Stimulated activated CD8-positive, alpha-beta memory T cell treated with anti-CD3 and anti-CD28 coated beads, Interleukin-15, amount 100 ng/mL, for 1 hour (primary cell): ENCODE results near the gene CATSPERE.

Experiments
- DNase-seq: peaks from one replicate; pipeline ENCODE4 v3.0.0-alpha.2; 2020; ENCODE audit warnings: low read depth

Gene CATSPERE

DNA sequence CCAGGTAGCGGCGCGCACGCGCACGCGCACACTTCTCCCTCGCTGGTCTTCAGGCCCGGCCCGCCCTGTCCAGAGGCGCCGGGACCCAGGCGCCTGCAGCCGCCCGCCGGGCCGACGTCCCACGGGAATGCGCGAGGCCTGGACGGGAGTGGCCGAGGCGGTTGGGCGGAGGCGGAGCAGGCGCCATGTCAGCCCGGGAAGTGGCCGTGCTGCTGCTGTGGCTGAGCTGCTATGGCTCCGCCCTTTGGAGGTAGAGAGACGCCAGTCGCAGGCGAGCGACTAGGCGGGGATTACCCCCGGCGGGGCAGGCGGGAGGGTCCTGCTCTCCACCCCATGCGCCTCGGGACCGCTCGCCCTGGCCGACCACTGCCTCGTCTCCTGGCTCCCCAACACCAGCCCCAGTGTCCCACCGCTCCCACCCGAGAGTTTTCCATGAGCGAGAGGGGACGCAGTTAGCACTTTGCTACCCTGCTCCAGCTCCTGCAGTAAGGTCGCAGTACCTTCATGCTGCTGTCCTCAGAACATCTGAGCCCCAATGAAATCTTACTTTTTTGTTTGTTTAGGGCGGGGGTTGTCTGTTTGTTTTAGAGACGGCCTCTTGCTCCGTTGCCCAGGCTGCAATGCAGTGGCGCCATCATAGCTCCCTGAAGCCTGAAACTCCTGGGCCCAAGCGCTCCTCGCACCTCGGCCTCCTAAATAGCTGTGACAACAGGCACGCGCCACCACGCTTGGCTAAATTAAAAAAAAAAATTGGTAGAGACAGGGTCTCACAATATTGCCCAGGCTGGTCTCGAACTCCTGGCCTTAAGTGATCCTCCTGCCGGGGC lies at the start of gene CATSPERE:
Gene CATSPERE (plus strand): TSS at position 29 of the 827 bp plus-strand sequence. CDS start 157 bp downstream, at position 186.
- peak; percentile 51 for DNase-seq

DNA sequence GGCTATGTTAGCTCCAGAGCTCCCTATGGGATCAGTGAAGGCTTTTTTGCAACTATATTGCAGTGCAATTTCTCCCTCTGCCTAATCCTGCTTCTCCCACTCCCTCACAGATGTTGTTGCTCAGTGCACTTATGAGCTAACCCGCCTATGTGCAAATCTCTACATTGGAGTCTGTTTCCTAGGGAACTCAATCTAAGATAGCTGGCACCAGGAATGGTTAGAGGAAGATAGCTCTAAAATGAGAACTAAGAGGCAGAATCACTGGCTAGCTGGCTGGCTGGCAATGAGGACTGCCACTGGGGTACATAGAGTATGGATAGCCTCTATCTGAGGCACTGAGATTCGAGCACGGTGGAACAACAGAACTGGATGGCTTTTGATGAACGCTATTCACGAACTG lies 48.9 kb upstream of the CATSPERE start:
- DNase-seq: no peak

DNA sequence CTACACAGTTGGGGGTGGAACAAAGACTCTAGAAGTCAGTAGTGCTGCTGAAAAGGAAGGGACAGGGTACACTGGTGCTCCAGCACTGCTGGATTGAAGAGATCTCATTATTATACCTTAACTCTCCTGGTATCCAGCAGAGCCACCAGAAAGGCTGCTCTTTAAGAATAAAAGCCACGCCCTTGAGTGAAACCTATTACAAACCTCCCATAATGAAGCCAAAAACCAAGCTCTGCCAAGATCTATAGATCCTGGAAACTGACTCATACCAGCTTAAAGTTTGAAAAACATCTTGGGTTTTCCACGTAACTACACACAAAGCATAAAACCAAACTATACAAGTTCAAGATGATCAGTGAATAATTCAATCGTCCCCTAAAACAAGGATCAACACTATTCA lies 47.3 kb upstream of the CATSPERE start:
- no peak for DNase-seq

DNA sequence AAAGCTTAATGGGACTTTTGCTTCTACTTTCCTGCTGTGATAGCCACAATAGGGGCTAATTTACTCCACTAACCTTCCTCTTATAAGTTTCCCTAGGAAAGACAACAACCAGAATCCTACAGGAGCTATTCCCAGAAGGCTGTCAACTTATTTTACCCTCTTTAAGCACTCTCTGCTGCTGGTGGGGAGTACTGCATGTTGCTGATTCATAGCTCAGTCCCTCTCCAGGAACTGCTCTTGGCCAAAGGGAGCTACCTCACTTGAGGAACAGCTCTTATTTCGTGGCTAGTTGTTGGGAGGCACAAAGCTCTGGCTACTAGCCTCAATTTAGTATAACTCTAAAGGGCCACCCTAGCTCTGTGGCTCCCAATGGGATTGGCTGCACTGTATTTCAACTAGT lies 46.5 kb upstream of the CATSPERE start:
- no peak for DNase-seq

- DNase-seq: no peak
Observed at GRCh38 chr1:244419024-244419423, 42.0 kb upstream of the CATSPERE start.

GRCh38 chr1:244422174-244422573 lies 38.9 kb upstream of the CATSPERE start:
- no peak for DNase-seq

DNA sequence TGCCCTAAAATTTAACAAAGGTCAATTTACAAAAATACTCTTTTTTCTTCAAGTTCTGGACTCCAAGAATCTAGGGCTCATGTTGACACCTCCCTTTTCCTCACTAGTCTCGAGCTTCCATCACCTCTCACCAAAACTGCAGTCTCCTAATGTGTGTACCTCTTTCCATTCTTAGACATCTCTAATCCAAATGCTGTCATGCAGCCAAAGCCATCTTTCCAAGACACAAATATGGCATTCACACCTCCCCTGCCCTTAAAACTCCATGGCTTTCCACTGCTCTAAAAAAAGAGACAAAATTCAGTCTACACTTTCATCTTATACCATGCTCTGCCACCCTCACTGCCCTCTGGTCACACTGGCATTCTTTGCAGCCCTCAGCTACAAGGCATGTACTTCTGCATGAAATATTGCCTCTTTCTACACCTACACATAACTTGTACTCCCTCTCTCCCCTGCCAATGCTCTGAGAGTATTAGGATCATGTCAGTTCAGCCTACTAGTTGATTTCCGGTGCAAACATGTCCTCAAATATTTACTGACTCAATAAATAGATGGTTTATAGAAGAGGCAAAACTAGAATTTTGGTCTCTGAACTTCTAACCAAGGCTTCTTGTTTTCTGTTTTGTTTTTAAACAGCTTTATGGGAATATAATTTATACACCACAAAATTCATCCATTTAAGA lies 36.3 kb upstream of the CATSPERE start:
- DNase-seq: no peak

- no peak for DNase-seq
Observed at GRCh38 chr1:244427647-244428046, 33.4 kb upstream of the CATSPERE start.

DNA sequence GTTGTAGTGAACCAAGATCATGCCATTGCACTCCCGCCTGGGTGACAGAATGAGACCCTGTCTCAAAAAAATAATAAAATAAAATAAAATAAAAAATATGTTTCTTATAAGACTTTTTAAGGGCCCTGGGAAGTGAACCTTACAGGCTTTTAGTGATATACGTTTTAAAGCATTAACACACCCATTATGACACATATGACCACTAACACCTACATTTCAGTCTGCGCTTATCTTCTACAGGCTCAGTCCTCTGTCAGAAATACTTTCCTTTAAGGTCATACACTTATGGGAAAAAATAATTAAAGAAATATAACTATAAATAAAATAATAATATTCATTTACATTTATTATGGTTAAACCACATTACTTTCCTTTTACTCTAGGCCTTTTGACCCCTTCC lies 31.3 kb upstream of the CATSPERE start:
- DNase-seq: no peak

DNA sequence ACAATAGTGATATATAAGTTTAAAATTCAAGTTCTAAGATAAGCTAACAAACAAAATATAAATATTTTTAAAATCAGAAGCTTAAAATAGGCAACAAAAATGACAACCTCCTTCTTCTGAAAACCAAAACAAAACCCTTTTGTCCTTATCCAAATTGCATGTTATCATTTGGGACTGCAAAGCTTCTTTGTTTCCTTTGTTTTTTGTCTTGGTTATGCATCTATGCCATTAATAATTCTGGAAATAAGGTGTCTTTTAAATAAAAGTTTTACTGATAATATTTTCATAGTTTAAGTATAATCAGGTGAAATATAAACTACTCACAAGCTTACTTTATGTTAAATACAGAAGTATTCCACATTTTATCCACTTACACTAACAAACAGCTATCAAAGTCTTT lies 29.9 kb upstream of the CATSPERE start:
- DNase-seq: no peak

- no peak for DNase-seq
Observed at GRCh38 chr1:244435562-244436205, 25.4 kb upstream of the CATSPERE start.

DNA sequence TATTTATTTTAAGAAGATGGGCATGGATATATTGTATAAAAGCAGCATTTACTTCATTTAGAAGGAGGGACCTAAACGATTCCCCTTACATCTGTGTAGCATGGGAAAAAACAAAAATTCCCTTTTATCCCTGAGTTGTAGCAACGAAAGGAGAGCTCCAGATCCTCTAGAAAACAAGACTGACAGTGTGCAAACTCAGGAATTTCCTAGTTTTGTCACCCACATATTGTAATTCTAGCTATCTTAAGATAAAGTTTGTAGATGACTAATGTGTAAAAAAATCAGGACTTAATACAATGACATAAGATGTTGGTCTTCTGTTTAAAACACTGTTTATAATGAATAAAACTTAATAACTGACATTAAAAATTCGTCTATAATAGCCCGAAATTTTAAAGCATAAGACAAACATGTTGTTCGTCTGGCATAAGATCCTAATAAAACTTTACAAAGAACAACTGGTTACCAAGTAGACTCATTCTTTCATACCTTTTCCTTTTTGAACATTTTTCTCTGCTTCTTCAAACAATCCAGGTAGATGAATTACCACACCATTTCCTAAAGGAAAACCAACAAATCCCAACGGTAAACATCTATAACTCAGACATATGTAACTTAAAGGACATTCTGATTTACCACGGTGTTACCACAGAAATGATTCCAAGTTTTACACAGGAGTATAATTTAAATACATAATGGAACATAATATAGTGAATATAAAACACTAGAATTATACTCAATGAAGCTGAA lies 24.6 kb upstream of the CATSPERE start:
- DNase-seq: no peak

GRCh38 chr1:244437086-244437468 lies 24.0 kb upstream of the CATSPERE start:
- no peak for DNase-seq

GRCh38 chr1:244439391-244440032 lies 21.6 kb upstream of the CATSPERE start:
- no peak for DNase-seq

DNA sequence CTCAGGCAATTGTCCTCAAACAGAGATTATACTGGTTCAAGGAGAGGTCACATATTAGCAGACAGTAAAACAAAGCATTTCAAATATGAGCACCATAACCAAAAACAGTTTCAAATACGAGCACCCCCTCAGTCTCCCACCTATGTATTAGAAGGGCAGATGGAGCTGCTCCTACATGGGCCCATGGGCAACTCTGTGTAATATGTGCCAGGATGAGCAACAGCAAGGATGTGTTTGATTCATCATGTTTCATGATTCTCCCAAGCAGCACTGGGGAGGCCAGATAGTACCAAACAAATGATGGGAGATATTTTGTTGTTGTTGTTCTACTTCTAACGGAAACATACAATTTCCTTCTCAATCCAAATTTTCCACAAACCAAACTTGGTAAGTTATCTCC lies 18.2 kb upstream of the CATSPERE start:
- DNase-seq: no peak

DNA sequence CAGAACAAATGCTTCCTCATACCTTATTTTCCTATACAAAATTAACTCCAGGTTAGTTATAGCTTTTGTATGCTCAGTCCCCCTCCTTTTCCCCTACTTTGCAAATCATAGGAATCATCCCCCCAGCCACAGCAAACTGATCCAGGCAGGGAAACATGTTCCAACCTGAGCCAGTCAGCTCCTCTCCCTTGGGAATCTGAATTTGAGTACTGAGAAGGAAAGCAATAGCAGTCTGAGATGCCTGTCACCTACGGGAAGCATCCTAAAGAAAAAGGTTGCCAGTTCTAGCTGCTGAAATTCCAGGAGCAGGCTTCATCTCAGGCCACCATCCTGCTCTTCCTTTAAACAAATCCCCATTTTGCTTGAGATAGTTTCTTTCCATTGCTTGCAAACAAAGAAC lies 16.2 kb upstream of the CATSPERE start:
- no peak for DNase-seq

DNA sequence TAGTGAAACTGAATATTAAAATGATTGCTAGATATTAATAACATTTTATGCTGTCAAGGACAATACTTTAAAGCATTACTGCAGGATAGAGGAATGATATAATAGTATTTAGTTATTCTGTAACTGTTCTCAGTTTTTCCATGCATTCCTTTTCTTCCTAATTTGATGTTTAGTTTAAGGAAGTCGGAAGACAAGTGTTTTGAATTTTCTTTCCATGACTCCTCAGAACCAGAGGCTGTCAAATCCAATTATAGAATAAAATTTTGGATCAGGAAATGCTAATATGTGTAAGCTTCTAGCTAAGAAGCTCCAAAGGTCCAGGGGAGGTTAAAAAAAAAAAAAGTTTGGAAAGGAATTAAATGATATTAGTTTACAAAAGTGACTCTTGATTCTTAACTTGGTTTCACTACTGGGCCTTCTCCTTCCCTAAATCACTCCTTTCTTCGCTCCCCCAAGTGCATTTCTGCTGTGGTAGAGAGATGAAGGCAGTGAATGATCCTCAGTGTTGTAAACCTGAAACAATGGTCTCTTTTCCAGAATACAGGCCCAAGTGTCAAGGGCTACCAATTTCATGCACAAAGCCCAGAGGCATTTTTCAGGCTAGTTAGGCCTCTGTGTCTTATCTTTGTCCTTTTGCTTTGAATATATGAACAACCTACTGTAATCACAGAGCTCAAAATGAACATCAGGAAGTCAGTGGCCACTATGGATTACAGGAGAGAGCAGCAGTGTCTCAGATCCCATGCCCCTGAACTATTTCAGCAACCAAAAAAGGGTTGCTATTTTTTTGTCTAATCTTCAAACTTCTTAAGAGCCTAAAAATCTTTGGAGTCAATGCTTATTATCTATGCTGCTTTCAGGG lies 15.5 kb upstream of the CATSPERE start:
- no peak for DNase-seq

DNA sequence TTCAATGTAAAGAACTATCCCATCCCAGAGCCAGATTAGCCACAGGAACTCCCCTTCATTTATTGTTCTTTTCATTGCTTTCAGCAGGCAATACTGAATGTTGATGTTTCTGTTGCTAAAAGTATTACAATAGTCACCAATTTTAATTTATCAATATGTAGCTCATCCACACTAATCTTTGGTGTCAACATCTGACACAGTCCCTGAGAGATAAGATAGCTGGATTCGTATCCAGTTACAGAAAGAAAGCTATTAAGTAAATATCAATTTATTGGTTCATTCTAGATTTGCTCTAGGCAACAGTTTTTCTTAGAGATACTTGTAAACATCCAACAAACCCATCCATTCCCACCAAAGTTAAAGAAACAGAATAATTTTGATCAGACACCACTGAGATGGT lies 14.0 kb upstream of the CATSPERE start:
- DNase-seq: no peak

DNA sequence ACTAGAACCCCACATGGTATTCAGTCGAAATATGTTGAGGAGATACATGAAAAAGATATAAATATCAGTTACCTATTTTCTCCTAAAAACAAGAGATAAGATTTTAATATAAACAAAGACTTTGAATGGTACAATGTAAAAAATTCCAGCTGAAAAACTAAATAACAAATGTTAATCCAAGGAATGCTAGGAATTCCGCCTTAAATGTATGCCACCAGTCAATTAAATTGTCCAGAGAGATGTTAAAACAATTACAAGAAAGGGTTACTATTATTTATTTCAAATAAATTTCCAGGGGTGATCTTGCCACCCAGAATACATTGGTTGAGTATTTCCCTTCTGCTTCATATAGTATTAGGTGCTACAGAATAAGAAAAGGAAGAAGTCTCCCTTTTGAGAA lies 13.5 kb upstream of the CATSPERE start:
- no peak for DNase-seq

- no peak for DNase-seq
Observed at GRCh38 chr1:244448279-244449036, 12.6 kb upstream of the CATSPERE start.
